Central memory CD4-positive, alpha-beta T cell (primary cell): ENCODE data around the gene TRERF1.
"Not testable (repeated sequence)": the region's sequence is repeated elsewhere in the genome, so short reads cannot be mapped to it uniquely, and the experiment has no call there.

ENCODE experiments used
- DNase-seq: peaks from one replicate; pipeline ENCODE4 v3.0.0; 2022

TRERF1 gene

DNA sequence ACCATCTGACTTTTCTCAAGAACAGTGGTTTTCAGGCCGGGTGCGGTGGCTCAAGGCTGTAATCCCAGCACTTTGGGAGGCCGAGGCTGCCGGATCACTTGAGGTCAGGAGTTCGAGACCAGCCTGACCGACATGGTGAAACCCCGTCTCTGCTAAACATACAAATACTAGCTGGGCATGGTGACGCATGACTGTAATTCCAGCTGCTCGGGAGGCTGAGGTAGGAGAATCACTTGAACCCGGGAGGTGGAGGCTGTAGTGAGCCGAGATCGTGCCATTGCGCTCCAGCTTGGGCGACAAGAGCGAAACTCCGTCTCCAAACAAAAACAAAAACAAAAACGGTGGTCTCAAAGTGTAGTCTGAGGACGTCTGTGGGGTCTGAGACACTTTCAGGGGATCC lies 235.2 kb downstream of the TRERF1 start:
- not testable (repeated sequence) for DNase-seq

DNA sequence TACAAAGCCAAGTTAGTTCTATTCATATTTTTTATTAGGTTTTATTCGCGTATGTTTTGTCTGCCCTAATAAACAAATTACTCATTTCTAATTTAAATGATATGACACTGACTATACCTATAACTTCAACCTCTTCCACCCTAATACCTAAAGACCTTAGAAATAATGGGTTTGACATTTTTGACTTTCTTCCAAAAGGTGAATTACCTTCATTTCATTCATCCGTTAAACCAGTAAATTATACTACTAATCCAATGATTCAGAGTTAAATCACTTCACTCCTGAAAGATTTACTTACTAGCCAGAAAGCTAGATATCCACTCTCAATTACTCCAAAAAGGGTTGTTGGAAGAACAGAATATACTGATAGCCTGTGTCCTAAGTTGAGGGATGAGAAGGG lies 239.3 kb downstream of the TRERF1 start:
- DNase-seq = no peak

DNA sequence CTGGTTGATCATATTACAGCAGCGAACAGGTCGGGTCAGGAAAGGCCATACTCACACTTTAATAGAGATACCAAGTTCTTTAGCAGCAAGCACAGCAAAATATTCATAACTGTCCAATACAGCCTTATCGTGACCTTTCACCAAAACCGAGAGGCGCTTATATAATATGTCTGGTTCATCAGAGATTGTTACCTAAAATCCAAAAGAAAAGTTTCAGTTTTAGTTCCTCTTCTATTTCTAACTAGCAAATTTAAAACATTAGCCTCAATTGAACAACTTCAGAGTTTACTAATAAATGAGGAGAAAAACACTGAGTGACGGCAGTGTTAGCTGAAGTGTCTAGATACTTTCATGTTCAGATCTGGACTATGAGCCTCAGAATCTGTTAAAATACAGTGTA lies 240.0 kb downstream of the TRERF1 start:
- no peak for DNase-seq

DNA sequence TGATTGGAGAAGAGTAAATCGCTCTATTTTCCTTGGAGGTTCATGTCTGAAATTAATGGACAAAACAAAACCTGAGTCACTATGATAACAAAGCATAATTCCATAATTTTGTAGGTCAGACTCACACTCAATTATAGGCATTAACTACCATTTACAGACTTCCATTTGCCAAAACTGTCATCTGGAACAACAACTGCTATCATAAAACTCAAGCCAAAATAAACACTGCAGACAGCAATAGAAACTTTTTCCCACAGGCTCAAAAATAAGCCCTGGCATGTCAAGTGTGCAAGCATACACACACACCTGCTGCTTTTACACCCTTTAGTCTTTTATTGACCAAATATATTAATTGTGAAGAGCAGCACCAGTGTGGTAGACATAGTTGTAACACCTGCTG lies 241.2 kb downstream of the TRERF1 start:
- DNase-seq = no peak

DNA sequence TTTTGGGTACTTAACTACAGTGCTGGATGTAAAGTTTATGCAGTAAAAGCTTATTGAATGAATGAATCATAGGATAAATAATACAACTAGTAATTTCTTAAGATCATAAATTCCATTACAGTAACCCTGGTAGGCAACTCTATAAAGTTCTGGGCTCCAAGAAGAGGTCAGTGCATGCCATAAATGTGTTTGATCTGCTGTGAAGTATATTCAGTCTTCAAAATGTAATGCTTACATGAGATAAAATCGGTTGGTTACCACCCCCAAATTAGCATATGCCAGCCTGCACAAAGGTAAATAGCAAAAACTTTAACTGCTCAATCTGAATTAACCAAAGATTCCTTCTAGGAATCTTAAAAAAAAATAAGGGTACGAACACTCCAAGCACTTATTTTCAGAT lies 244.2 kb downstream of the TRERF1 start:
- not testable (repeated sequence) for DNase-seq

DNA sequence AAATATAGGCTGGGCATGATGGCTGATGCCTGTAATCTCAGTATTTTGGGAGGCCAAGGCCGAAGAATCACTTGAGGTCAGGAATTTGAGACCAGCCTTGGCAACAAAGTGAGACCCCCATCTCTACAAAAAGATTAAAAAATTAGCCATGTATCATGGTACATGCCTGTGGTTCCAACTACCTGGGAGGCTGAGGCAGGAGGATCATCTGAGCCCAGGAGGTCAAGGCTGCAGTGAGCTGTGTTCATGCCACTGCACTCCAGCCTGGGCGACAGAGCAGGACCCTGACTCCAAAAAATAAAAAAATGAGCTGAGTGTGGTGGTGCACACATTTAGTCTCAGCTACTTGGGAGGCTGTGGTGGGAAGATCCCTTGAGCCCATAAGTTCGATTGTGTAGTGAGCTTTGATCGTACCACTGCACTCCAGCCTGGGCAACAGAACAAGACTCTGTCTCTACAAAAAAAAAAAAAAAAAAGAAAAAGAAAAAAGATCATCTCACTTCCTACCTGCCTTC lies 246.9 kb downstream of the TRERF1 start:
- DNase-seq = no peak

DNA sequence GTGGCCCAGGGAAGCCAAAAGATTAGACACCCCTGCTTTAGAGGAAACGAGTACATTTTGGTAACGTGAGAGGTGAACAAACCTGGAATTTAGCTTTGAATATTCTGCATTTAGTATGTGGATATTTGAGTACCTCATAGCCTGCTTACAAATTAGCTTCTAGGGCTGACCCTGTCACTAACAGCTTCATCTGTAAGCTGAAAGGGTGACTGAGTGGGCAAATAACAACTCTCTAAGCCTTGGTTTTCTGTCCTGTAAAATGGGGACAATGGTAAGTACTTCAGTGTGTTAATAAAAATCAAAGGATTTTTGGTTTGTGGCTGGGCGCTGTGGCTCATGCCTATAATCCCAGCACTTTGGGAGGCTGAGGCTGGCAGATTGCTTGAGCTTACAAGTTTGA lies 248.5 kb downstream of the TRERF1 start:
- no peak for DNase-seq

DNA sequence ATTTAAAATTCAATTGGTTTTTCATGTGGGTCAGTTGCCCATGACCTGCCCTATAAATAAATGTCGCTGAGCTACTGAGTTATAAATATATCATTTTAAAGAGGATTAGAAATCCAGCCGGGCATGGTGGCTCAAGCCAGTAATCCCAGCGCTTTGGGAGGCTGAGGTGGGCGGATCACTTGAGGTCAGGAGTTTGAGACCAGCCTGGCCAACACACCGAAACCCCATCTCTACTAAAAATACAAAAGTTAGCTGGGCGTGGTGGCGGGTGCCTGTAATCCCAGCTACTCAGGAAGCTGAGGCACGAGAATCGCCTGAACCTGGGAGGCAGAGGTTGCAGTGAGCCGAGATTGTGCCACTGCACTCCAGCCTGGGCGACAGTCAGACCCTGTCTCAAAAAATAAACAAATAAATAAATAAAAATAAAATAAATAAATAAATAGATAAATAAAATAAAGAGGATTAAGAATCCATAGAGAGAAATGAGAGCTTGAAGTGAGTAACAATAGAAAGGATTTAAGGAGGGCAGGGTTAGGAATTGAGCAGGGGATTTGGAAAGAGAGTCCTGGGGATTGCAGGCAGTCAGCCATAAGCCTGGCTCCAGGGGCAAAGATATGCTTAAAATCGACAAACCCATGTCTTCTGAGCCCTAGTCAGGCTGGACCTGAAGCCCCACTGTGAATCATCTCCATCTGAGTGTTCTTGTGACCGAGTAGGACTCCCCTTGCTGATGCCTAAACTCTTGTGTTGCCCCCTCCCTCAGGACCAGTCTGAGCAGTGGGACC lies 249.4 kb downstream of the TRERF1 start:
- DNase-seq = not testable (repeated sequence)

DNA sequence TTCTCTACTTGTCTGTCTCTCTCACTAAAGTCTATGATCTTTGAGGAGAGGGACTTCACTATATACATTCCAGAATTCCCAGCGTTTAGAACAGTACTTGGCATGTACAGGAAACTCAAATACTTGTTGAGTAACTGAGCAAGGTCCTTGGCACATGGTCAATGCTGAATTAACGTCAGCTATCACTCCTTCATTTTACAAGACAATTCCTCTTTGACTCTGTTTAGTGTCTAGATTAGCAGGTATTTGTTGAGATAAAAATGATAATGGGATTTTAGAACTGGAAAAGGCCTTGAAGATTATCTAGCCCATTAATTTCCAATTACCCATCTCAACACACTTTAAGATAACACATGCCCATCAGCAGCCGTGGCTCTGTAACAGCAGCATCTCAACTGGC lies 250.3 kb downstream of the TRERF1 start:
- DNase-seq = no peak

DNA sequence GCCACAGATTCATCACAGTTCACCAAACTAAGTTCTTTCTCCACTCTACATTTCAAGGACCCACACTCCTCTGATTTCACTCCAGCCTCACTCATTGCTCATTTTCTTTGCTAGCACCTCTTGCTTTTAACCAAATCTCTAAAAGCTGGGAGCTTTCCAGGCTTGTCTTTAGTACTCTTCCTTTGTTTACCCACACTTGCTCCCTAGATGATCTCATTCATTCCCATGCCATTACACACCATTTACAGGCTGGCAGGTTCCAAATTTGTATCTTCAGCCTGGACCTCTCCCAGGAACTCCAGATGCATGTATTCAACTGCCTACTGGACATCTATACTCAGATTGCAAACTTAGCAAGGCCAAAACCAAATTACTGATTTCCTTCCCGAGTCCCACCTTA lies 251.7 kb downstream of the TRERF1 start:
- DNase-seq = no peak

DNA sequence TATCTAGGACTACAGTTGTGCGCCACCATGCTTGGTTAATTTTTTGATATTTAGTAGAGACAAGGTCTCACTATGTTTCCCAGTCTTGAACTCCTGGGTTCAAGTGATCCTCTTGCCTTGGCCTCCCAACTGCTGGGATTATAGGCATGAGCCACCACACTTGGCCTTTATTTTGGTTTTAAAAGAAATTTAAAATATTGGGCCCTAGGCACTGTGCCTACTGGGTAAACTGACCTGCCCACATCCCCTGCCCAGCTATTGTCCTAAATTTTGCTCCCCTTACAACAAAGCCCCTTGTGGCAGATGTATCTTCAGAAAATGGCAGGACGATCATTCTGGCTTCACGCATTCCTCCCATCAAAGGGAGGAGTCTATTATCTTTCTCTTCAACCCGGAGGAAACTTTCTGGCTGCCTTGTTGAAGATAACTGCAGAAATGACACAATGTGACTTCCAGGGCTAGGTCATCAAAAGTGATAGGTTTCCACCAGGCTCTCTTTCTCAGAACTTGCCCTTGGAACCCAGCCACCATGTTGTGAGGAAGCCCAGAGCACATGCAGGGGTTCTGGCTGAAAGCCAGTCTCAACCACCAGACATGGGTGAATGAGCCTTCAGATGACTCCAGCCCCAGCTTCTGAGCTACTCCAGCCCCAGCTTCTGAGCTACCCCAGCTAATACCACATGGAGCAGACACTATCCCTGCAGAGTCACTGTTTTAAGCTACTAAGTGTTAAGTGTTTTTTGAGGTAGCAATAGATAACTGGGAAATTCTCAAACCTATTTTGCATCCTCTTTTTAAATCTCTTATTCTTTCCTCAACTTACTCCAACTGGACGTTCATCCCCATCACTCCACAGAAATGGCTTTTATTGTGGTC lies 252.4 kb downstream of the TRERF1 start:
- no peak for DNase-seq

DNA sequence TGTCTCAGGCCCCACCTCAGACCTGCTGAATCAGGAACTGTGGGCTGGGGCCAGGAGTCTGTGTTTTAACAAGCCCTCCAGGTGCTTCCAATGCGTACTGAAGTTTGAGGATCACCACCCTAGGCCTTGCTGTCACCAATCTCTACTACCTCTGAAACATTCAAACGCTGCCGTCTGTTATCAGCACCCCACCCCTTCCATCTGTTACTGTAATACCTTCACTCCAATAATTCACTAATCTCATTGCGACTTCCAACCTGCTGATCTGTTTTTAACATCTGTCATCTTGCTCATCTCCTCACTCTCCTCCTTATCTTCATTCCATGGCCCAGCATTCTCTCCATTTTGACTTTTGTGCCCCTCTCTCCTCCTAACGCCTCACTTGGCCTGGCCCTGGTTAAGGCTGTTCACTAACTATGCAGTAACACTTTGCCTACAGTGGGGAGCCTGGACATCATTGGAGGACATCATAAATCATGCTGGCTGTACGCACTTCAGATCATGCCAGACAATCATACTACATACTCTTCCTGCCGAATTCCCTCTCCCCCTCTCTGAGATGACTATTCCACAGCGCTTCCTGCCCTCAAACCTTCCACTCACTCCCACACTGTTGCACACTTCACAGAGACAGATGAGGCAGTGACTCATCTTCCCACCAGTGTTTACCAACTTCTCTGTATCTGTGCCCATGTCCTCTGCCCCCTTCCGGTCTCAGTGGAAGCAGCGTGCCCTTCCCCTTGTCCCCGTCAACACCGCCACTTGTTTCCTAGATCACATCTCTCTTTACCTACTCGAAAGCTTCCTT lies 254.0 kb downstream of the TRERF1 start:
- no peak for DNase-seq

DNA sequence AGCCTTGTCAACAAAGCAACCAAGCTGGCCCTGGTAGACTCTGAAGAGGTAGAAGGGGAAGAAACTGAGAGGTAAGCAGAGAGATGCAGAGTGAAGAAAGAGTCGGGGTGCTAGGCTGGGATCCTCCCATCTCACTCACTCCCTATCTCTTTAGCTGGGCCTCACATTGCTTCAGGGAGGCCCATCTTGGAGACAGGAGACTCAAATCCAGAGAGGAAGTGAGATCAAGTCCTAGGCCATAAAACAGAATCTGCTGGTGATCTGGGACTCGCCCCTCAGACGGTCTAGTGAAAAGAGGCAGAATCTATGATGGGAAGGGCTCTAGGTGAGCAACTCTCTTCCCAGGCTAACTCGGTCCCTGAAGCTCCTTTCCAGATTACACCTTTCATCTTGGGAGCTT lies 256.3 kb downstream of the TRERF1 start:
- no peak for DNase-seq

DNA sequence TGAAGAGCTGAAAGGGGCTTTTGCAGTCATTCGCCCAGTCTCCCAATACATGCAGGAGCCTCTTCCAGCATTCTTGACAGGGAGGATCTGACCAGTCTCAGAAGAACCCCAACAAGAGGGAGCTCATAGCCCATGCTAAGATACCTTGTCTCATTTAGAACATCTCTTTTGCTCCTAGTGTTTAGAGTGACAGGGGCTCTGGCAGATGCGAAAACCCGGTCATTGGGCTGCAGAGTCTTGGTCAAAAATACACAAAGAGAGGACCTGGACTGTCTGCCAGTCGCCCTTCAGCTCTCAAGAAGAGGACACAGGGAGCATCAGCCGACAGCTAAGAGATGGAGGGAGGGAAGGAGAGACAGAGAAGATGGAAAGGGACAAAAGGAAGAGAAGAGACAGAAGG lies 257.7 kb downstream of the TRERF1 start:
- DNase-seq = no peak

DNA sequence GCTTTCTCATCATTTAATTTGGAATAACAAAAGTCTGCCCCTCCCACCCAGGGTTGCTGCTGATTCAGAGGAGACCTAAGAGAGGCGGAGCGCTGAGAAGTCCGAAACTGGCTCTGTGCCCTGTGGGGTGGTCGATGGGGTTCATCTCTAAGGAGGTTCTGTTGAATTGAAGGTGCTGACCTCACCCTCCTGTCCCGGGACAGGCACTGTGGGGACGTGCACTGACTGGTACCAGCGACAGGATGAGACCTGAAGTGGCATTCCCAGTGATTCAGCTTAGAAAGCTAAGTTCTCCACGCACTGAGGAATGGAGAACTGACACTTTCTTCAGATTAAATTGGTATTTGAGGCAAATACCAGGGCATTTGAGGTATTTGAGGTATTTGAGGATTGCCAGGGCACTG lies 258.2 kb downstream of the TRERF1 start:
- DNase-seq = no peak

DNA sequence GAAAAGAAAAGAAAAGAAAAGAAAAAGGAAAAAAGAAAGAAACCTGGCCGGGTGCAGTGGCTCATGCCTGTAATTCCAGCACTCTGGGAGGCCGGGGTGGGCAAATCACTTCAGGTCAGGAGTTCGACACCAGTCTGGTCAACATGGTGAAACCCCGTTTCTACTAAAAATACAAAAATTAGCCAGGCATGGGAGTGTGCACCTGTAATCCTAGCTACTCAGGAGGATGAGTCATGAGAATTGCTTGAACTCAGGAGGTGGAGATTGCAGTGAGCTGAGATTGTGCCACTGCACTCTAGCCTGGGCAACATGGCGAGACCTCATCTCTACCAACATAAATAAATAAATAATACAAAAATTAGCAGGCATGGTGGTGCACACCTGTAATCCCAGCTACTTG lies 259.3 kb downstream of the TRERF1 start:
- DNase-seq = not testable (repeated sequence)

DNA sequence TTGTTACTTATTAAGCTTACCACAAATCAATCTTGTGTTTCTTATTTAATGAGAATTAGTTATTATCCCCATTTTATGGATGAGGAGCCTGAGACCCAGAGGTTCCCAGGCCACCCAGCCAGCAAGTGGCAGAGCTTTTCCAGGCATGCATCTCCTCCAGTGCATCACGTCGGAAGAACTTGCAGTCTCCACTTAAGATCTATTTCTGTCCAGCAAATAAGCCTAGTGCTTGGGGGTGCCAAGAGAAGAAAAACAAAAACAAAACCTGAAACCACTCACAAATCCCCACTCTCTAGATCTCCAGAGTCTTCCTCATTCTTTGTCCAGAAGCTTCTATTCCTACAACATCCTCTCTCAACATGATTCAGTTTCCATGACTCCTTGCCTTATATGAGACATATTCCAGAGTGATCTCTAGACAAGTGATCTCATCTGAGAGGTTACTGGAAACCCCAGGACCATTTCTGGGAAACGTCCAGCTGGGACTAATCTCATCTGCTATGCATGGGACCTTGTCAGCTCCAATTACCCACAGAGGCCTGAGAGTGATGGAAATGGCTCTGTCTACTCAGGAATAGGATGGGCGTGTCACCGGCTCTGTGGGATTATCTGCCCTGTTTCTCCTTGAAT lies 261.1 kb downstream of the TRERF1 start:
- DNase-seq = no peak

DNA sequence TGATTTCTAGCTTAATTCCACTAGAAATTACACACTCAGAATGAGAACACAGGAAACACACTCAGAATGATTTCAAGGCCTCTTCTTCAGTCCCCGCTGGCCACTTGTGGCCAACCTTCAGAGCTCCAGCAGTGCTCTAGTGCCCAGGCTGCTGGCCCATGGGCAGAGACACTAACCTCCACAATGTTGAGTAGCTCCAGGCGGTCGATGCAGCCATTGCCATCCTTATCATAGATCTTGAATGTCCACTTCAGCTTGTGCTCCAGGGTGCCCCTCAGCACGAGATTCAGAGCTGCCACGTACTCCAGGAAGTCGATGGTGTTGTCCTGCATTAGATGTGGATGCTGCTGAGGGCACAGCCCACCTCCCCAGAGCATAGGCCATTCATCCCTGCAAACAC lies 263.3 kb downstream of the TRERF1 start:
- no peak for DNase-seq

DNA sequence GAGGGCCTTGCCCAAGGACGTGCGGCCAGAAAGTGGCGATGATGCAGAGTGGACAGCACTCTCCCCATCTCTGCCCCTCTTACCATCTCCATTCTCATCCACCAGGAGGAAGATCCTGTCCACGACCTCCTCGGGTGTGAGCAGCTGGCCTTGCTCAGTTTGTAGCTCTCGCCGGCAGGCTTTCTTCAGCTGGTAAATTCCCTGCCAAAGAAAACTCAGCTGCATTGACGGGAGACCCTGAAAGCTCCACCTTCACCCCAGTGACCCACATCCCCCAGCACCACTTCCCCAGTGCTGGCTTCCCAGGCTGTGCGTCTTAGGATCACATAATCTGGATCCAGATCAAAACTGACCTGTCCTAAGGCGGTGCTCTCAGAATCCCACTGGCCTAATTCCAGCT lies 266.1 kb downstream of the TRERF1 start:
- DNase-seq = no peak

DNA sequence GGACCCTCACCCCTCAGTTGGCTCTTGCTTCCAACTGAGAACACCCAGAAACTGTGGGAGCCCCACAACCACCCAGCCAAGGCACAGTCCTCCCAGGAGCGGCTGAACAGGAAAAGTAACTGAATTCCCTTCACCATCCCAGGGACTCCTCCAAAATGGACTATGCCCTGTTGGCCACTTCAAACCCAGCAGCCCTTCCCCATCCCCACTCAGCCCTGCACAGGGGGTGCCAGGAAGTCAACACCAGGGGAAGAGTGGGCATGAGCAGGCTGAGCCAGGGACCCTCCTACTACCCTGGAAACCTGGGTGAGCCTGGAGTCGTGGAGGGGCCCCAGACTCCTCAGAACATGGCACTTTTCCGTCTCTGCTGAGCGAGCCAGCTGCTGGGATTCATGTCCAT lies 267.3 kb downstream of the TRERF1 start:
- no peak for DNase-seq

DNA sequence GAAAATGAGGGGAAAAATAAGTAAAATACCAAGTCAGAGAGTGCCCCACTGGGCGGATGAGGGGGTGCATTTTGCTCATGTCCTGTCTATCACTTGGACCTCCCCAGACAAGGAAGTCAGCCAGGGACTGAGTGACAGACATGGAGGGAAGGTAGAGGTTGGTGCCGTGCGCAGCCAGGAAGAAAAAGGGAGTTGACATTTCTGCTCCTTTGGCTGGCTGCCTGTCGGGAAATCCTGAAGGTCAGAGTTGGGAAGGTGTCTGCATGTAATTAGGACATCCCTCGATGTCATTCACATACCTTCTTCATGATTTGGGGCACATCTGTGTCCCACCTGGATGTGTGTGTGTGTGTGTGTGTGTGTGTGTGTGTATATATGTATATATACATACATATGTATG lies 269.6 kb downstream of the TRERF1 start:
- DNase-seq = no peak

DNA sequence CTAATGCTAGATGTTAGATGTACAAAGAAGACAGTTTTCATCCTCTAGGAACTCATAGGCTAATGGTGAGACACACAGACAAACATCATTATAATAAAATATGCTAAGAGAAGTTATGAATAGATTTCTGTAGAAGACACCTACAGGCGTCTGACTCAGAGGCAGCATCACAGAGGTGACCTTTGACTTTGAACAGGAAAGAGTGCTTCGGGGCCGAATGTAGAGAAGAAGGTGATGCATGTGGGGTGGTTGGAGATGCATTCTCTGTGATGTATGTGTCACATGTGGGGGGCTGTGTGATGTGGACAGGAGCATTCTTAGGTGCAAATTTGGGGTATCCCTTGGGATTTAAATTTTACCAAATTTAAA lies 271.8 kb downstream of the TRERF1 start:
- no peak for DNase-seq
